Measurements from ENCODE around the gene RET. TPM values are rescaled to one million over a fixed set of nuclear protein-coding genes. Genes with fewer than 3 reads are reported as not detected.

Gene RET
- total RNA-seq, 2 donors from 2014 or later: 1.2 to 3.5 TPM

- no peaks in the 10 kb centered on the region for H3K4me1 Mint-ChIP-seq
- Histone ChIP-seq H3K27me3 (ENCODE audit: control insufficient read depth, insufficient read depth, low read length, poor library complexity, severe bottlenecking) (no peaks in the 10 kb centered on the region), H3K9me3 (ENCODE audit: control insufficient read depth, low read length) (no peaks in the 10 kb centered on the region), H3K4me1 (ENCODE audit: control insufficient read depth, insufficient read depth, low read length) (no peaks in the 10 kb centered on the region), H3K9ac (ENCODE audit: extremely low read depth, low read length, poor library complexity, severe bottlenecking) (no peak overlapping the region), H3K4me3 (ENCODE audit: low read length) (no peak overlapping the region), H3K36me3 (ENCODE audit: control insufficient read depth, insufficient read depth, low read length) (no peaks in the 10 kb centered on the region), H3K27ac (ENCODE audit: low read depth, low read length) (no peak overlapping the region)
- no peaks in the 10 kb centered on the region for H3K27me3 Mint-ChIP-seq (ENCODE audit: insufficient read depth)
- no peak overlapping the region for H3K27ac Mint-ChIP-seq
- no peak overlapping the region for H3K4me3 Mint-ChIP-seq
- no peak for TF ChIP-seq CTCF (conservative IDR thresholded peaks at IDR 0.05)
- no peaks in the 10 kb centered on the region for H3K9me3 Mint-ChIP-seq
- WGBS, 2 experiments (ENCODE audit: insufficient coverage in 1 of 2, insufficient read length in 1 of 2): 89 to 90% methylated on average over 6 to 9 of the region's 9 CpGs
- peak; percentile 33 for DNase-seq
- no peaks in the 10 kb centered on the region for H3K36me3 Mint-ChIP-seq (ENCODE audit: low read depth)
Observed at GRCh38 chr10:43124574-43125273, 47.9 kb downstream of the RET start.

- Histone ChIP-seq H3K4me3 (ENCODE audit: low read length) (no peak overlapping the region), H3K9ac (ENCODE audit: extremely low read depth, low read length, poor library complexity, severe bottlenecking) (no peak overlapping the region), H3K36me3 (ENCODE audit: control insufficient read depth, insufficient read depth, low read length) (no peaks in the 10 kb centered on the region), H3K9me3 (ENCODE audit: control insufficient read depth, low read length) (no peaks in the 10 kb centered on the region), H3K27me3 (ENCODE audit: control insufficient read depth, insufficient read depth, low read length, poor library complexity, severe bottlenecking) (no peaks in the 10 kb centered on the region), H3K27ac (ENCODE audit: low read depth, low read length) (no peak overlapping the region), H3K4me1 (ENCODE audit: control insufficient read depth, insufficient read depth, low read length) (no peaks in the 10 kb centered on the region)
- H3K27me3 Mint-ChIP-seq (ENCODE audit: insufficient read depth): no peaks in the 10 kb centered on the region
- peak; percentile 5 for DNase-seq
- no peak overlapping the region for H3K4me3 Mint-ChIP-seq
- no peaks in the 10 kb centered on the region for H3K9me3 Mint-ChIP-seq
- 93% methylated on average over 7 to 8 of the region's 8 CpGs for WGBS, 2 experiments (ENCODE audit: insufficient coverage in 1 of 2, insufficient read length in 1 of 2)
- H3K4me1 Mint-ChIP-seq: no peaks in the 10 kb centered on the region
- no peaks in the 10 kb centered on the region for H3K36me3 Mint-ChIP-seq (ENCODE audit: low read depth)
- TF ChIP-seq CTCF (conservative IDR thresholded peaks at IDR 0.05): no peak
- no peak overlapping the region for H3K27ac Mint-ChIP-seq
Observed at GRCh38 chr10:43125274-43125845, 48.5 kb downstream of the RET start.

- no peak overlapping the region for H3K4me3 ChIP-seq (ENCODE audit: low read length)
- DNase-seq: peak; percentile 14
- TF ChIP-seq CTCF (conservative IDR thresholded peaks at IDR 0.05): no peak
- H3K4me3 Mint-ChIP-seq: no peak overlapping the region
- no peaks in the 10 kb centered on the region for H3K9me3 ChIP-seq (ENCODE audit: control insufficient read depth, low read length)
- no peaks in the 10 kb centered on the region for H3K36me3 Mint-ChIP-seq (ENCODE audit: low read depth)
- H3K27me3 ChIP-seq (ENCODE audit: control insufficient read depth, insufficient read depth, low read length, poor library complexity, severe bottlenecking): no peaks in the 10 kb centered on the region
- H3K27me3 Mint-ChIP-seq (ENCODE audit: insufficient read depth): no peaks in the 10 kb centered on the region
- WGBS, 2 experiments (ENCODE audit: insufficient coverage in 1 of 2, insufficient read length in 1 of 2): 89 to 95% methylated on average over 17 to 23 of the region's 23 CpGs
- H3K4me1 Mint-ChIP-seq: no peaks in the 10 kb centered on the region
- no peaks in the 10 kb centered on the region for H3K36me3 ChIP-seq (ENCODE audit: control insufficient read depth, insufficient read depth, low read length)
- no peaks in the 10 kb centered on the region for H3K9me3 Mint-ChIP-seq
- no peak overlapping the region for H3K9ac ChIP-seq (ENCODE audit: extremely low read depth, low read length, poor library complexity, severe bottlenecking)
- no peak overlapping the region for H3K27ac Mint-ChIP-seq
- no peaks in the 10 kb centered on the region for H3K4me1 ChIP-seq (ENCODE audit: control insufficient read depth, insufficient read depth, low read length)
- H3K27ac ChIP-seq (ENCODE audit: low read depth, low read length): no peak overlapping the region
Observed at GRCh38 chr10:43125881-43126731, 49.2 kb downstream of the RET start.
